OCI-LY3 (cell line): ENCODE measurements around the gene ZNF710.

Experiments used
- H2AFZ ChIP-seq: fragments of 200-600, 300-600 bp; shearing (Covaris generic); 2 replicates; pipeline ENCODE4 v1.6.0; 2014; ENCODE audit warnings: antibody characterized with exemption, low read depth, low read length
- H3K27ac ChIP-seq: fragments of 200-600, 300-600 bp; sonication (generic); 2 replicates; pipeline ENCODE4 v1.5.1; 2014; ENCODE audit warnings: mild to moderate bottlenecking, low read length, moderate library complexity, mixed read lengths
- H3K27me3 ChIP-seq: fragments of 200-600, 300-600 bp; sonication (generic); 2 replicates; pipeline ENCODE4 v1.6.1; 2014; ENCODE audit warnings: low read depth, low read length, mixed read lengths
- H3K36me3 ChIP-seq: fragments of 200-600, 300-600 bp; sonication (generic); replicated peaks from 2 replicates; pipeline ENCODE3; 2014; ENCODE audit warnings: low read depth, low read length, mixed read lengths
- H3K4me1 ChIP-seq: fragments of 300-600, 200-600 bp; sonication (generic); 2 replicates; pipeline ENCODE4 v1.6.1; 2014; ENCODE audit warnings: low read length, mixed read lengths
- H3K4me2 ChIP-seq: fragments of 200-600, 300-600 bp; sonication (generic); 2 replicates; pipeline ENCODE4 v1.6.1; 2014; ENCODE audit warnings: low read length, mixed read lengths
- H3K4me3 ChIP-seq: fragments of 300-600, 200-600 bp; sonication (generic); 2 replicates; pipeline ENCODE4 v1.5.1; 2014; ENCODE audit warnings: antibody characterized with exemption, mild to moderate bottlenecking, low read length, moderate library complexity
- H3K79me2 ChIP-seq: fragments of 300-600, 200-600 bp; shearing (Covaris generic); 2 replicates; pipeline ENCODE4 v1.6.1; 2014; ENCODE audit warnings: mild to moderate bottlenecking, low read length, mixed read lengths
- H3K9ac ChIP-seq: fragments of 300-600, 200-600 bp; shearing (Covaris generic); 2 replicates; pipeline ENCODE4 v1.6.0; 2014; ENCODE audit warnings: mild to moderate bottlenecking, low read length, moderate library complexity
- H3K9me3 ChIP-seq: fragments of 200-600, 300-600 bp; shearing (Covaris generic); 2 replicates; pipeline ENCODE4 v1.6.1; 2014; ENCODE audit warnings: low read length, mixed read lengths; ENCODE audit not compliant: insufficient read depth
- H4K20me1 ChIP-seq: fragments of 200-600, 300-600 bp; sonication (generic); 2 replicates; pipeline ENCODE4 v1.6.1; 2016; ENCODE audit warnings: low read length, mixed read lengths; ENCODE audit not compliant: insufficient read depth
- EZH2phosphoT487 ChIP-seq: fragments of 200-600 bp; shearing (Covaris generic); IDR thresholded peaks from 2 replicates; pipeline ENCODE4 v1.6.1; 2018; ENCODE audit warnings: antibody characterized with exemption, mixed run types, low read depth
- TF ChIP-seq, protein P1 (sequence below): fragments of 200-600, 300-600 bp; sonication (generic); IDR thresholded peaks from 2 replicates; pipeline ENCODE4 v1.5.1; 2014; ENCODE audit warnings: antibody characterized with exemption, low read length, low read depth

ZNF710 gene

DNA sequence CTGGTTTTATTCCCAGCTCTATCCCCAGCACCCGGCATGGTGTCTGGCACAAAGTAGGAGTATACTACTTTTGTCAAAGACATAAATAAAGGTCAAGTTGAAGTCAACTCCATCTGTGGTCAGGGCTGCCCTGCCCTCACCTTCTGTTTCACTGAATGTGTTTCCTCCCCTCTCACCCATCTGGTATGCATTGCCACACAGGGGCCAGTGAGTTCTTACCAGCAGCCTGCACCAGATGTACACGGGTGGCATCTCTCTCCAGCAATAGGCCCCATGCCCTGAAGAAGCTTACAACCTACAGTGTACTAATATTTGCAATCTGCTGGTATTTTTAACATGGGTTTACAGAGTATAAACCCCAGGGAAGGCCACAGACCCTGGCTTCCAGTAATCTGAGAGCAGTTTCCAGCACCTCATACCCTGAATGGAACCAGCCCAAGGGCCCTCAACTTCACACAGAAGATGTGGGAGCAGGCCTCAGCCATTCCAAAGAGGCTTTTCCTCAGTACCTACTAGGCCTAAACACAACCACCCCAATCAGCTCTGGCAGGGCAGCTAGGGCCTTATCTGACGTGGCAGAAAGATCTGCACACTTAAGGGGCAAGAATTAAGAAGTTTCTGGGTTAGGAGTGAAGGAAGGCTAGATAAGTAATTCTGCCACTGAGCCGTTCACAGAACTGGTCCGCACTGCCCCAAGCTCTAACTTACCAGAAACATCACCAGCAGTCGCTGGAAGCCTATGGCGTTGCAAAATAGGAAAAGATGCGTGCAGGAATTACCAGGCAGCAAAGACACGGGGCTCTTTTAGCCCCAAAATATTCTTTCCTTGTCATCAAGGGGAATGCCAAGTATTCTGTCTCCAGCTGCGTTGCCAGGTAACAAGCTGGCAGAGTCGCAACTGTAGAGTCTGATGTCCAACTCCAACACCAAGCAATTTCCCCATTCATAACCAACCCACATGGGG lies 99.0 kb downstream of the ZNF710 start:
- H3K27ac ChIP-seq, result peak overlapping the region; percentile 86
- H3K4me2 ChIP-seq, result peak overlapping the region; percentile 97
- peak overlapping the region; percentile 84 for H3K4me3 ChIP-seq
- H3K36me3 ChIP-seq, result peaks cover 32% of the 10 kb centered on the region
- H3K4me1 ChIP-seq, result peaks cover 56% of the 10 kb centered on the region
- TF ChIP-seq, protein P1, sequence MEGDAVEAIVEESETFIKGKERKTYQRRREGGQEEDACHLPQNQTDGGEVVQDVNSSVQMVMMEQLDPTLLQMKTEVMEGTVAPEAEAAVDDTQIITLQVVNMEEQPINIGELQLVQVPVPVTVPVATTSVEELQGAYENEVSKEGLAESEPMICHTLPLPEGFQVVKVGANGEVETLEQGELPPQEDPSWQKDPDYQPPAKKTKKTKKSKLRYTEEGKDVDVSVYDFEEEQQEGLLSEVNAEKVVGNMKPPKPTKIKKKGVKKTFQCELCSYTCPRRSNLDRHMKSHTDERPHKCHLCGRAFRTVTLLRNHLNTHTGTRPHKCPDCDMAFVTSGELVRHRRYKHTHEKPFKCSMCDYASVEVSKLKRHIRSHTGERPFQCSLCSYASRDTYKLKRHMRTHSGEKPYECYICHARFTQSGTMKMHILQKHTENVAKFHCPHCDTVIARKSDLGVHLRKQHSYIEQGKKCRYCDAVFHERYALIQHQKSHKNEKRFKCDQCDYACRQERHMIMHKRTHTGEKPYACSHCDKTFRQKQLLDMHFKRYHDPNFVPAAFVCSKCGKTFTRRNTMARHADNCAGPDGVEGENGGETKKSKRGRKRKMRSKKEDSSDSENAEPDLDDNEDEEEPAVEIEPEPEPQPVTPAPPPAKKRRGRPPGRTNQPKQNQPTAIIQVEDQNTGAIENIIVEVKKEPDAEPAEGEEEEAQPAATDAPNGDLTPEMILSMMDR, result no peak
- TF ChIP-seq EZH2phosphoT487, result no peak
- H3K79me2 ChIP-seq, result peaks cover 74% of the 10 kb centered on the region
- peak overlapping the region; percentile 95 for H3K9ac ChIP-seq
- peaks cover 43% of the 10 kb centered on the region for H4K20me1 ChIP-seq
- H3K9me3 ChIP-seq, result no peaks in the 10 kb centered on the region
- H3K27me3 ChIP-seq, result no peaks in the 10 kb centered on the region
- no peak overlapping the region for H2AFZ ChIP-seq

DNA sequence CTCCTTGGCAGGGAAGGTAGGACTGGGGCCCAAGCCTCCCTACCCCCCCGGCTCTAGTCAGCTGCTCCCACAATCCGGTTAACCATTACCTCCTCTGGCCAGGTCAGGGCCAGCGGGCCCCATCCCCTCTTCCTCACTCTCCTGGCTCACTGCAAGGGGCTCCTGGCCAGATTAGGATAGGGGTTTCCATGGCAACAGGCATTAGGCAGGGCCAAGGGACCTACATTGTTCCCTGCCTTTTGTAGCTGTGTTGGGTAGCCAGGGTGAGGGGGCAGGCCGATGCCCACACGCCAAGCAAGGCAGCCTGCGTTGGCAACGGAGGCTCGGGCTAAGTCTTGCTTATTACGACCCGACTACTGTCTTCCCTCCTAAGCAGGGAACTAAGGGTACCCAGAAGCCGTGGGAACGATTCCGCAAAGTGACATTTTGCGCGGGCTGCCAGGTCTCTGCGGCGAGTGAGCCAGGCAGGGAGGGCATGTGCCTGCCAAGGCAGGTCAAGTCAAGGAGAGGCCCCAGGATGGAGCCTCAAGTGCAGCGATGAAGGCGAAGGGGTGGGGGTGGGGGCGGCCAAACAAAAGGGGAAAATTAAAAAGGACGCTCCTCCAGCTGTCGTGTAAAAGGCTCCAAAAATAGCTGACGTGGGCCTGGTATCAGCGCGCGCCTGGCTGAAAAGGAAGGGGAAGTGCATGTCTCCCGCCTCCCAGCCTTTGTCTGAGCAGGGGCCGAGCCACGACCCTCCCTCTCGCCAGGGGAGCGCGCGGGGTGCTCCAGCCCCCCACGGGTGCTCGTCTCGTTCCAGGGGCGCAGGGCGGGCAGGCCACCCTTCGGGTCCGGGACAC lies 100.2 kb downstream of the ZNF710 start:
- Histone ChIP-seq H3K27ac (peak overlapping the region; percentile 86), H2AFZ (no peak overlapping the region), H3K4me1 (peaks cover 44% of the 10 kb centered on the region)

DNA sequence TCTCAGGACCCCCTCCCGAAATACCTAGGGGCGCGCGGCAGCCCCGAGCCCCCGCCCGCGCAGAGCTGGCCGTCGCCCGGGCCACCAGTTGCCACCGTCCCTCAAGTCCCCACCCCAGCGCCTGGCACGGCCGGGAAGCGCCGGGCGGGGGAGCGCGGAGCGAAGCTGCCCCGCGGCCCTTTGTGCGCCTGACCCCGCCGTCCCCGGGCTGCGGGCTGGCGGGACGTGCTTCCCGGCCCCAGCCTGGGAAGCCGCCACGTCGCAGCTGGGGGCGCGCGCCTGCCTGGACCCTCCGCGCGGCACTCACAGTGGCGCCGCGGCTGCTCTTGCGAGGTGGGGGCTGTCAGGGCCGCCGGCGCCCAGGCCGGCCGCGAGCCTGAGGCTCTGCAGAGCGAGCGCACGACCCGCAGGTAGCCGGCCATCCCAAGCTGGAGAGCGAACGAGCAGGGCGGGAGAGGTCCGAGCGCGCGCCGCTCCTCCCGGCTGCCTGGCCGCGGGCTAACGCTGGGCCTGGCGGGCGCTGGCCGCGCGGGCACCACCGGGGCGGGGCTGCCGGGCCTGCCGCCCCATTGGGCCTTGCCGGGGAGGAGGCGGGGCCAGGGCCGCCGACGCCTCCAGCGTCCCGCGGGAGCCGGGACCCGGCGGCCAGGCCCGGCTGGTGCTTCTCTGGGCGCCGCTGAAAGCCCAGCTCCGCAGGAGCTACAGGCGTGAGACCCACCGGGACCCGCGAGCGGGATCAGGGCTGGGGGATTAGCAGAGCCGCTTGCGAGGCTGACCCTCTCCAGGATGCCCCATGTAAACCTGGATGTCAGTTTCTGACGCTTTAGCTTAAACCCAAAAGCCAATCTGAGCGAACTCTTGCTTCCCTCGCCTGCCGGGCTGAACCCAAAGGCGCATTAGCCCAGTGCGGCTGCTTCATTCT lies 101.1 kb downstream of the ZNF710 start, which contains the start of gene IDH2:
Gene IDH2, minus strand, starts transcription at position 500 of the 922 bp plus-strand sequence. Its CDS starts 78 bp downstream, at position 422.
- peaks cover 17% of the 10 kb centered on the region for H3K36me3 ChIP-seq
- peak within 1 kb of the TSS; percentile 84 for H3K4me3 ChIP-seq
- no peak for TF ChIP-seq EZH2phosphoT487
- TF ChIP-seq, protein P1, result no peak
- H3K4me2 ChIP-seq, result peak within 1 kb of the TSS; percentile 97
- peak within 1 kb of the TSS; percentile 86 for H3K27ac ChIP-seq
- H4K20me1 ChIP-seq, result peaks cover 24% of the 10 kb centered on the region; the same call in 1 of the 2 replicates
- peaks cover 35% of the 10 kb centered on the region for H3K4me1 ChIP-seq
- no peaks in the 10 kb centered on the region for H3K9me3 ChIP-seq
- peak within 1 kb of the TSS; percentile 71 for H2AFZ ChIP-seq
- no peaks in the 10 kb centered on the region for H3K27me3 ChIP-seq
- H3K79me2 ChIP-seq, result peaks cover 53% of the 10 kb centered on the region
- H3K9ac ChIP-seq, result peak within 1 kb of the TSS; percentile 95

More for the DNA sequence above, 100.2 kb downstream of the ZNF710 start:
- no peaks in the 10 kb centered on the region for H3K27me3 ChIP-seq
- H3K9me3 ChIP-seq, result no peaks in the 10 kb centered on the region
- peaks cover 22% of the 10 kb centered on the region for H3K36me3 ChIP-seq
- H3K4me3 ChIP-seq, result peak overlapping the region; percentile 84
- peaks cover 31% of the 10 kb centered on the region; the same call in 1 of the 2 replicates for H4K20me1 ChIP-seq
- H3K9ac ChIP-seq, result peak overlapping the region; percentile 95
- TF ChIP-seq, protein P1, result no peak
- TF ChIP-seq EZH2phosphoT487, result no peak
- H3K79me2 ChIP-seq, result peaks cover 62% of the 10 kb centered on the region
- peak overlapping the region; percentile 97 for H3K4me2 ChIP-seq
